Measurements from ENCODE around the gene MGP.

The MGP gene

DNA sequence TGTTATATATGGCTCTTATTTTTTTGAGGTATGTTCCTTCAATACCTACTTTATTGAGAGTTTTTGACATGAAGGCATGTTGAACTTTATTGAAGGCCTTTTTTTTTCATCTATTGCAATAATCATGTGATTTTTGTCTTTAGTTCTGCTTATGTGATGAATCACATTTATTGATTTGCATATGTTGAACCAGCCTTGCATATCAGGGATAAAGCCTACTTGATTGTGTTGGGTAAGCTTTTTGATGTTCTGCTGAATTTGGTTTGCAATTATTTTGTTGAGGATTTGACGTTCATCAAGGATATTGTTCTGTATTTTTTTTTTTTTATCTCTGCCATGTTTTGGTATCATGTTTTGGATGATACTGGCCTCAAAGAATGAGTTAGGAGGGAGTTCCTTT, 27.1 kb downstream of the MGP start:
- no peaks in the 10 kb centered on the region for H3K27me3 ChIP-seq (ENCODE audit: control insufficient read depth, insufficient read depth, low read length)

DNA sequence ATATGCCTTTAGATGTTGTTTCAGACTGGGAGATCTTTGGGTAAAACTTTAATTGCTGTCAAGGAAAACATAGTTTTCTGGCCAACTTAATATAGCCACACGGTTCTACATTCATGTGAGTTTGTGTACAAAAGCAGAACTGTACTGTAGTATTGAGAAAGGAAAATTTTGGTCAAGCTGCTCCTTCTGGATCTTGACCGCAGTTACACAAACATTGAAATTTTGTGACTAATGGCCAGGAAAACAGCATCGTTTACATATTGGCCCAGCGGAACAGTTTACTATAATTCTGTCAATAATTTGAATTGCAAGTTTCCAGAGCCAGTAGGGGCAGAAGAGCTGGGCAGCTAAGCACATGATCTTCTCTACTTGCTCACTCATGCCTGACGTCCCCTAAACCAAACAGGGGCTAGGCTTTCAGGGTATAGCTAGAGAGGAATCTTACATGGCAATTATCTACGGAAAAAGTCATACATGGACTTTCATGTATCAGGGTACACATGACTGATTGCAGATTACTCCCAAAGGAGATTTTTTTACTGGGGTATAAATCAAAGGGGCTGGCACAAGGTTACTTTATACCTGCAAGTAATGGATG, 31.0 kb downstream of the MGP start:
- Histone ChIP-seq H3K27ac (ENCODE audit: low read depth, low read length) (no peak overlapping the region), H3K4me1 (ENCODE audit: control insufficient read depth, insufficient read depth, low read length) (peaks cover 14% of the 10 kb centered on the region; the same call in 1 of the 2 replicates), H3K9me3 (ENCODE audit: control insufficient read depth, insufficient read depth, low read depth, low read length) (no peaks in the 10 kb centered on the region), H3K4me3 (ENCODE audit: low read depth, low read length) (no peak overlapping the region), H3K27me3 (ENCODE audit: control insufficient read depth, insufficient read depth, low read length) (no peaks in the 10 kb centered on the region), H3K36me3 (ENCODE audit: control insufficient read depth, insufficient read depth, low read length) (no peaks in the 10 kb centered on the region), H3K9ac (ENCODE audit: low read length) (no peak overlapping the region)

More for the DNA sequence above, 27.1 kb downstream of the MGP start:
- Histone ChIP-seq H3K36me3 (ENCODE audit: control insufficient read depth, insufficient read depth, low read length) (no peaks in the 10 kb centered on the region), H3K27ac (ENCODE audit: low read depth, low read length) (no peak overlapping the region), H3K4me3 (ENCODE audit: low read depth, low read length) (no peak overlapping the region), H3K9ac (ENCODE audit: low read length) (no peak overlapping the region), H3K9me3 (ENCODE audit: control insufficient read depth, insufficient read depth, low read depth, low read length) (peaks cover 7% of the 10 kb centered on the region; the same call in 1 of the 2 replicates), H3K4me1 (ENCODE audit: control insufficient read depth, insufficient read depth, low read length) (0 out of 2 replicates have a peak, but pooled peaks cover 2% of the 10 kb centered on the region)

DNA sequence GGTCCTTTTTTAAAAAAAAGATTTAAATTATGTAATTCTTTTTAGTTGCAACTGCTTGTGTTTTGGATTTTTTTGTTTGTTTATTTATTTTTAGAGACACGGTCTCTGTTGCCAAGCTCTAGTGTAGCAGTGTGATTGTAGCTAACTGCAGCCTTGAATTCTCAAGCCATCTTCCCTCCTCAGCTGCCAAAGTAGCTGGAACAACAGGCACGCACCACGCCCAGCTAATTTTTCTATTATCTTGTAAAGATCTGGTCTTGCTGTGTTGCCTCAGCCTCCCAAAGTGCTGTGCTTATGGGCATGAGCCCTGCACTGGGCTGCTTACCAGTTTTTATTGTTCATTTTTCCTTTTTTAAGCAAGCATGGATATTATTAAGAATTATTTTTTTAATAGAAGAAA, 31.7 kb downstream of the MGP start:
- H3K36me3 ChIP-seq (ENCODE audit: control insufficient read depth, insufficient read depth, low read length) = no peaks in the 10 kb centered on the region
- no peak overlapping the region for H3K4me3 ChIP-seq (ENCODE audit: low read depth, low read length)
- H3K9ac ChIP-seq (ENCODE audit: low read length) = no peak overlapping the region
- H3K9me3 ChIP-seq (ENCODE audit: control insufficient read depth, insufficient read depth, low read depth, low read length) = no peaks in the 10 kb centered on the region
- peaks cover 14% of the 10 kb centered on the region; the same call in 1 of the 2 replicates for H3K4me1 ChIP-seq (ENCODE audit: control insufficient read depth, insufficient read depth, low read length)
- H3K27me3 ChIP-seq (ENCODE audit: control insufficient read depth, insufficient read depth, low read length) = no peaks in the 10 kb centered on the region
- no peak overlapping the region for H3K27ac ChIP-seq (ENCODE audit: low read depth, low read length)

DNA sequence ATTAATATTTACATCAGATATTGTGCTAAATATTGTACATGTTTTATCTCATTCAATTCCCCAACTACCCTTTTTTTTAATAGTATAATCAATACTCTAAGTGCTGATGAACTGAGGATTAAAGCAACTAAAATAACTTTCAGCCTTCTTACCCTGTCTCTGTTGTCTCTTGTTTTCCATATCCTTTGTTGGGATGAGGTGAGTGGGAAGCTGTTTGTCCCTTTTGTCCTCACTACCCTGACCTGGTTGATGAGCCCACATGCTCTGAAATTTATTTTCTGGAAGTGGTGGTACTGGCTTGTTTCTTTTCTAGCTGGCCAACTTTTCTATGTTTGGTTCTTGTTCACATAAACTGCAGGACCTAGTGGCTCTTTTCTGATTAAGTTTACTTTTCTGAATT, 32.8 kb downstream of the MGP start:
- Histone ChIP-seq H3K4me3 (ENCODE audit: low read depth, low read length) (no peak overlapping the region), H3K9ac (ENCODE audit: low read length) (no peak overlapping the region), H3K9me3 (ENCODE audit: control insufficient read depth, insufficient read depth, low read depth, low read length) (no peaks in the 10 kb centered on the region), H3K27me3 (ENCODE audit: control insufficient read depth, insufficient read depth, low read length) (no peaks in the 10 kb centered on the region), H3K4me1 (ENCODE audit: control insufficient read depth, insufficient read depth, low read length) (peaks cover 14% of the 10 kb centered on the region; the same call in 1 of the 2 replicates), H3K36me3 (ENCODE audit: control insufficient read depth, insufficient read depth, low read length) (no peaks in the 10 kb centered on the region), H3K27ac (ENCODE audit: low read depth, low read length) (no peak overlapping the region)

DNA sequence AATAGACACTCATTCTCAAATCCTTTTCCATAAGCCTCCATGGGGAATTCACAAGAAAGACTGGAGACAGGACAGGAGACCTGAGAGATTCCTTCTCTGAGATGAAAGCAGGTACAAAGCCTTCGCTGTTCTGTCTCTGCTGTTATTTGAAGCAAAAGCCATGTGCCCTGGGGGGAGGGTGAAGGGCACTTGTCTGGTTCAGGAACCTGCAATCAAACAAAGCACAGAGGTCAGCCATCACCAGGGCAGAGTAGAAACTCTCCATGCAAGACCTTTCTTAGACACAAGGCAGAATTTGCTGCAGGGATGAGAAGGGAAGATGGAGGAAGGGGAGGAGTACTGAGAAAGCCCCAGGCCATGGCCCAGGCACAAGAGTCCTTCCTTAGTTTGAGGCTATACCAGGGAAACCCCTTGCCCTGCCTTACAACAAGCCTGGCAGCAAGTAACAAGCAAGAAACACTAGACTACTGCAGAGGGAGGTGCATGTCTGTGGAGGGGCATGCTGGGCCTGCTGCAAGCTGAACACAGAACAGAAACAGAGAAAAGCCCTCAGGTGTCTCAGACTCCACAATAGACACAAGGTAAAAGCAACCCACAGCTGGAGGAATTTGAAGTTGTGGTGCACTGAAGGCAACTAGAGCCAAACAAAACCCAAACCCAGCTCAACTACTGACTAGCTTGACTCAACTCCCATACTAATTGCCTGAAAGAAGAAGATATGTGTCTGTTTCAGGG, 34.6 kb downstream of the MGP start:
- peaks cover 14% of the 10 kb centered on the region; the same call in 1 of the 2 replicates for H3K4me1 ChIP-seq (ENCODE audit: control insufficient read depth, insufficient read depth, low read length)
- no peak overlapping the region for H3K4me3 ChIP-seq (ENCODE audit: low read depth, low read length)
- H3K9ac ChIP-seq (ENCODE audit: low read length) = no peak overlapping the region
- no peaks in the 10 kb centered on the region for H3K36me3 ChIP-seq (ENCODE audit: control insufficient read depth, insufficient read depth, low read length)
- H3K27ac ChIP-seq (ENCODE audit: low read depth, low read length) = no peak overlapping the region
- H3K27me3 ChIP-seq (ENCODE audit: control insufficient read depth, insufficient read depth, low read length) = no peaks in the 10 kb centered on the region
- H3K9me3 ChIP-seq (ENCODE audit: control insufficient read depth, insufficient read depth, low read depth, low read length) = no peaks in the 10 kb centered on the region

DNA sequence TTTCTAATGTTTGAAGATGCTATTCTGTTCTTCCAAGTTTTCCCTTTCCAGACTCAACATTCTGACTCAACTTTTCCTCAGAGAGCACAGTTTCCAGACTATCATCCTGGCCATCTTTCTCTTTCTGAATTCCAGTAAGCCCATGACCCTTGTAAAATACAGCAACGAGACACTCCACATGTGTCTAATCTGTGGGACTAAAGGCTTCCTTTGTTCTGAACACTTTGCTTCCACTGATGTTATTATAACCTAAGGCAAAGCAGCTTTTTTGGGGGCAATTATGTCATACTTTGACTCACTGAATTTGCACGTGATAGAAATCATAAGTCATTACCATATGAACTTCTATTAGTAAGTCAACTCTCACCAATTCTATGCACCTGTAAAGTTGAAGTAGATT, 36.0 kb downstream of the MGP start:
- Histone ChIP-seq H3K4me1 (ENCODE audit: control insufficient read depth, insufficient read depth, low read length) (peaks cover 14% of the 10 kb centered on the region; the same call in 1 of the 2 replicates), H3K9me3 (ENCODE audit: control insufficient read depth, insufficient read depth, low read depth, low read length) (no peaks in the 10 kb centered on the region), H3K9ac (ENCODE audit: low read length) (no peak overlapping the region), H3K36me3 (ENCODE audit: control insufficient read depth, insufficient read depth, low read length) (no peaks in the 10 kb centered on the region), H3K27ac (ENCODE audit: low read depth, low read length) (no peak overlapping the region), H3K4me3 (ENCODE audit: low read depth, low read length) (no peak overlapping the region), H3K27me3 (ENCODE audit: control insufficient read depth, insufficient read depth, low read length) (no peaks in the 10 kb centered on the region)

DNA sequence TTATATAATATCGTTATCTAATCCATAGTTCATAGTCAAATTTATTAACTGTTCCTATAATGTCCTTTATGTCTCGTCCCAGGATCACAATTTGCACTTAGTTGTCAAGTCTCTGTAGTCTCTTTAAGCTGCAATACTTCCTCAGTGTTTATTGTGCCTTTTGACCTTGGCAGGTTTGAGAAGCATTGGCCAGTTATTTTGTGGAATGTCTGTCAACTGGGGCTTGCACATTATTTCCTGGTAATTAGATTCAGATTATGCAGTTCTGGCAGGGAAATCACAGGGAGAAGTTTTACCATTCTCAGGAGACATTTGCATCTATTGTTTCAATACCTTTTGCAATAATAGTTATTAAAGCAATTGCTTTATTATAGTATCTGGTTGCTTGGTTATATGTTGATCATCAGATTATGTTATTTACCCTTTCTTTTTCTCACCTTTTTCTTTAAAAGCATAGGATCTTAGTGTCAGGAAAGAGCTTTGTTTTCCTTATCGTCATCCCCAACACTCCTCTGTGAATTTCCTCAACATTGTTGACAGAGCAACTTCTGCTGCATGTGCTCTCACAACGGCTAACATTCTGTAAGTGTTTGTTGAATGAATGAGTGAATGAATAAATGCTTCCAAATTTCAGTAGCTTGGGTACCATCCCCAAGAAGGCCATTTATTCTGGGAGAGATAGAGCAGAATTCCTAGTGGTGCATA, 38.6 kb downstream of the MGP start:
- H3K36me3 ChIP-seq (ENCODE audit: control insufficient read depth, insufficient read depth, low read length) = no peaks in the 10 kb centered on the region
- H3K27ac ChIP-seq (ENCODE audit: low read depth, low read length) = no peak overlapping the region
- no peaks in the 10 kb centered on the region for H3K27me3 ChIP-seq (ENCODE audit: control insufficient read depth, insufficient read depth, low read length)
- H3K9ac ChIP-seq (ENCODE audit: low read length) = no peak overlapping the region
- no peaks in the 10 kb centered on the region for H3K9me3 ChIP-seq (ENCODE audit: control insufficient read depth, insufficient read depth, low read depth, low read length)
- H3K4me3 ChIP-seq (ENCODE audit: low read depth, low read length) = no peak overlapping the region
- 0 out of 2 replicates have a peak, but pooled peaks cover 4% of the 10 kb centered on the region for H3K4me1 ChIP-seq (ENCODE audit: control insufficient read depth, insufficient read depth, low read length)

DNA sequence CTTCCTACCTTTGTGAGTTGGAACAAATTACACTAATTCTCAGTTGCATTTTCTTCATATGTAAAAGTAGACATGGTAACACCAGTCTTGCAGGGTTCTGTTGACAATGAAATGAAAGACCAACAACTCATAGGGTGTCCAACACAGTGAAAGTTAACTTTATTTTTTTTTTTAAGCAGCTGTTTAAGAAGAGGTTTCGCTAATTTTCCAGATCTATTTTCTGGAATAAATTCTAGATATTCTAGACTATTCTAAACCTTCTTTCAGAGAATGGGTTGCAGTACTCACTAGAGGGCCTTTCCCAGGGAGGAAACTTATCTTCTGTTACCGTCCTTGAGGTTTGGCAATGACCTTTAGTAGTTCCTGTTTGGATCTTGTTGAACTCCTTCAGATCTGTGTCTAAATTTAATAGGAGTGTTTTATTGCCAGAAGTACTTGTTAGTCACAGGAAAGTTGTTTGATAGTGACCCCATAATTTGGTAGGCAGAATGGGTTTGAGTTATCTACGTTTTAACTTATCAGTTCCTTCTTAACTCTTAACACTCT, 39.5 kb downstream of the MGP start:
- Histone ChIP-seq H3K9me3 (ENCODE audit: control insufficient read depth, insufficient read depth, low read depth, low read length) (no peaks in the 10 kb centered on the region), H3K9ac (ENCODE audit: low read length) (no peak overlapping the region), H3K4me3 (ENCODE audit: low read depth, low read length) (no peak overlapping the region), H3K27ac (ENCODE audit: low read depth, low read length) (no peak overlapping the region), H3K36me3 (ENCODE audit: control insufficient read depth, insufficient read depth, low read length) (no peaks in the 10 kb centered on the region), H3K27me3 (ENCODE audit: control insufficient read depth, insufficient read depth, low read length) (no peaks in the 10 kb centered on the region), H3K4me1 (ENCODE audit: control insufficient read depth, insufficient read depth, low read length) (peaks cover 9% of the 10 kb centered on the region; the same call in 1 of the 2 replicates)

DNA sequence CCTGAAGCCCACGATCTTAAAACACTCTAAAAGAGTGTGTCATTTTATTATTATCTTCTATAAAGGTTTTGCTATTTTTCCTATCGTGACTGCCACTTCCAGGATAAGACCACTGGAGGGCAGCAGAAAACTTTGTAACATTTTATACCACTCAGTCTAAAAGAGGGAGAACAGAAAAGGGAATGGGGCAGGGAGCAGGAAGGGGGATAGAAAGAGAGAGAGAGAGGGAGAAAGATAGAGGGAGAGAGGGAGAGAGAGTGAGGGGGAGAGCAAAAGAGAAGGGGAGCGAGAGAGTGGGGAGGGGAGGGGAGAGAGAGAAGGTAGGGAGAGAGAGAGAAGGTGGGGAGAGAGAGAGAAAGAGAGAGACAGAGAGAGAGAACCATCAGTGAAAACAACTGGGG, 40.3 kb downstream of the MGP start:
- Histone ChIP-seq H3K9me3 (ENCODE audit: control insufficient read depth, insufficient read depth, low read depth, low read length) (no peaks in the 10 kb centered on the region), H3K9ac (ENCODE audit: low read length) (no peak overlapping the region), H3K27me3 (ENCODE audit: control insufficient read depth, insufficient read depth, low read length) (no peaks in the 10 kb centered on the region), H3K4me3 (ENCODE audit: low read depth, low read length) (no peak overlapping the region), H3K36me3 (ENCODE audit: control insufficient read depth, insufficient read depth, low read length) (no peaks in the 10 kb centered on the region), H3K4me1 (ENCODE audit: control insufficient read depth, insufficient read depth, low read length) (peaks cover 5% of the 10 kb centered on the region; the same call in 1 of the 2 replicates), H3K27ac (ENCODE audit: low read depth, low read length) (no peak overlapping the region)

DNA sequence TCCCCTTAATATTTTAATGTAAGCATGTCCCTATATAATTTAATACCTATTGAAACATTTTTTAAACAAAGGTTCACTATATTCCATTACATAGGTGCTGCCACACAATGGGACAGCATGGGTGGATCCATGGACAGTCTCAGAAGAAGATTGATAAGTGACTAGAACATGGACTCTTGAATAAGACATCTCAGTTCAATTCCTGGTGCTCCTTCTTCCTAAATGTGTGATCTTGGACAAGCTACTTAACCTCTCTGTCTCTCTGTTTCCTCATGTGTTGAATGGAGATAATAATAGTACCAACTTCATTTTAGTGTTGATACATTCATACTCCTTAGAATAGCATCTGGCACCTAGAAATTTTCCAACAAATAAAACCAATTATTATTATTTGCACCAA, 41.3 kb downstream of the MGP start:
- Histone ChIP-seq H3K36me3 (ENCODE audit: control insufficient read depth, insufficient read depth, low read length) (no peaks in the 10 kb centered on the region), H3K9ac (ENCODE audit: low read length) (no peak overlapping the region), H3K27me3 (ENCODE audit: control insufficient read depth, insufficient read depth, low read length) (no peaks in the 10 kb centered on the region)

More for the DNA sequence above, 41.3 kb downstream of the MGP start:
- Histone ChIP-seq H3K9me3 (ENCODE audit: control insufficient read depth, insufficient read depth, low read depth, low read length) (peaks cover 2% of the 10 kb centered on the region; the same call in 1 of the 2 replicates), H3K4me3 (ENCODE audit: low read depth, low read length) (no peak overlapping the region), H3K27ac (ENCODE audit: low read depth, low read length) (no peak overlapping the region), H3K4me1 (ENCODE audit: control insufficient read depth, insufficient read depth, low read length) (peaks cover 5% of the 10 kb centered on the region; the same call in 1 of the 2 replicates)
